Smooth muscle cell of the pulmonary artery (primary cell): ENCODE data around the gene MROH2A. TPM values are rescaled to one million over a fixed set of nuclear protein-coding genes. Genes with fewer than 3 reads are reported as not detected.

Experiments used
- total RNA-seq: library from RNA; depleted of rRNA; stranded (reverse); fragments of >200 nt; gene quantifications from 2 replicates; pipeline ENCODE4 v1.2.3, GENCODE V29; 2014

MROH2A gene
- not detected in 2 replicates for total RNA-seq

GRCh38 chr2:233778030-233778429, at the start of gene MROH2A:
MROH2A (plus strand) TSS chr2:233778330; CDS start chr2:233779359, 1,029 bp downstream.

GRCh38 chr2:233728723-233729301, 49.3 kb upstream of the MROH2A start, which contains the start of gene UGT1A3:
UGT1A3 (plus strand) TSS chr2:233729042; CDS start chr2:233729127, 85 bp downstream.

GRCh38 chr2:233760043-233760442, 18.1 kb upstream of the MROH2A start, which contains the start of gene UGT1A1:
UGT1A1 (plus strand) TSS chr2:233760270; CDS start chr2:233760288, 18 bp downstream.

GRCh38 chr2:233854241-233854981, 76.3 kb downstream of the MROH2A start, which contains the start of gene HJURP:
HJURP (minus strand) TSS chr2:233854535; CDS start chr2:233854500, 35 bp downstream.

GRCh38 chr2:233867993-233868532, 89.9 kb downstream of the MROH2A start, which contains the start of gene MSL3B:
MSL3B (minus strand) TSS chr2:233868386.

Other genes with a start within 250 kb of the MROH2A start
- 36.9 and 38.5 TPM in 2 replicates for gene USP40, start 211.5 kb upstream of the MROH2A start, total RNA-seq
- 0.17 TPM in 1 of 2 replicates, not detected in the other for gene UGT1A8, start 160.7 kb upstream of the MROH2A start, total RNA-seq
- gene UGT1A10, start 141.9 kb upstream of the MROH2A start, total RNA-seq, result 0.10 and 0.13 TPM in 2 replicates
- gene UGT1A9, start 106.4 kb upstream of the MROH2A start, total RNA-seq, result not detected in 2 replicates
- 0.07 and 0.96 TPM in 2 replicates for gene UGT1A7, start 96.4 kb upstream of the MROH2A start, total RNA-seq
- gene UGT1A6, start 85.4 kb upstream of the MROH2A start, total RNA-seq, result 0.10 TPM in 1 of 2 replicates, not detected in the other
- gene UGT1A5, start 65.4 kb upstream of the MROH2A start, total RNA-seq, result not detected in 2 replicates
- not detected in 2 replicates for gene UGT1A4, start 59.6 kb upstream of the MROH2A start, total RNA-seq
- not detected in 2 replicates for gene UGT1A3, start 49.3 kb upstream of the MROH2A start, total RNA-seq
- 0.07 TPM in 1 of 2 replicates, not detected in the other for gene UGT1A1, start 18.1 kb upstream of the MROH2A start, total RNA-seq
- gene HJURP, start 76.2 kb downstream of the MROH2A start, total RNA-seq, result 2.6 and 5.2 TPM in 2 replicates
- gene TRPM8, start 139.0 kb downstream of the MROH2A start, total RNA-seq, result 0.20 and 0.23 TPM in 2 replicates